ENCODE results near the gene RERG. TPM values are rescaled to one million over a fixed set of nuclear protein-coding genes. Genes with fewer than 3 reads are reported as not detected.

Gene RERG
- total and polyA plus RNA-seq, 2 donors = 20.2 to 38.4 TPM

DNA sequence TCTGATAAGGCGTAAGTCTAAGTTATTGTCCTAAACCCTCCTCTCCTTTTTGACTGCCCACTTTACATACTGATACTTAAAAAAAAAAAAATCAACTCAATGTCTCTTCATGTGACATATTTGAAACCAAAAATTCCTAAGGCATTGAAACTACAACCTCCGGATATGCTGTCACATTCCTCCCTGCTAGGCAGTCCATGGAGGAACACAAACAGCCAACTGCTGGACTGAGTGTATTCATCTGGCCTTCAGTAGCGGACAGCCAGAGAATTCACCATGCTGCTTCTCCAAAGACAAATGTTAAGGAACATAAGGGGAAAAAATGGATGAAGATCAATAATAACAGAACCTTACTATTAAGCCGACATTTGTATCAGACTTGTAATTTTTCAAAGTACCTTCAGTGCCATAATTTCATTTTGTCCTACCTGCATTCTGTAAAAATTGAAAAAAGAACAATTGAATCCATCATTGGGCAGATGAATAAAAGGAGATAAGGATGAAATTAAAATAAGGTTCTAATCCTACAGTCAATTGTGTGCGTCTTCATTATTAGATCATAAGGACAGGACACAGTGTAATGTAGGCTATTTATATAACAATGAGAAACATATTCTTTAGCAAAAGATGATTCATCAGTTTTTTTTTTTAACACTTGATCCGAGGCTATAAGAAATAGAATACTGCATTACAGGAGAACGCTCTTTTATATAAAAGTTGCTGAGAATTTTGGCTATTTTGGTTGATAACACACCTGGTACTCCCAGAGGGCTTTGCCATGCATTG is 12.2 kb downstream of the RERG start:
- no peak overlapping the region for H3K27ac ChIP-seq (ENCODE audit: low read depth)
- no peak overlapping the region for H3K4me3 ChIP-seq (ENCODE audit: low read depth, low read length)
- H3K36me3 ChIP-seq (ENCODE audit: insufficient read depth) = no peaks in the 10 kb centered on the region
- no peaks in the 10 kb centered on the region for H3K4me1 ChIP-seq (ENCODE audit: insufficient read depth)
- WGBS = 74% methylated on average over 7 of the region's 7 CpGs
- no peak for DNase-seq (ENCODE audit: extremely low spot score)

DNA sequence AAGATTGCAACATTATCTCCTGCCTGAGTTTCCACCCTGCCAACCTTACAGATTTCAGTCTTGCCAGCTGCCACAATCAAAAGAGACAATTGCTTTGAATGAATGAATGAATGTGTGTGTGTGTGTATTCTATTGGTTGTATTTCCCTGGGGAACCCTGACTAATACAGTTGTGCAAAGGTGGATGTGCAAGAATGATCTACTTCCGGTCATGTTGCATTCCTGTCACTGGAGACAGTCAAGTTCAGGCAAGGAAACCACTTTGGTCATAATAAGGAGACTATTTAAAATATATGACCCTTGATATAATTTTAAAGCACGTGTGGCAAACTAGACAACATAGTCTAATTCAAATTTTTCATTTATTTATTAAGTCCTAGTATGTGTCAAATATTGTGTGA is 13.1 kb downstream of the RERG start:
- H3K27ac ChIP-seq (ENCODE audit: low read depth) = no peak overlapping the region
- no peaks in the 10 kb centered on the region for H3K36me3 ChIP-seq (ENCODE audit: insufficient read depth)
- no peak for DNase-seq (ENCODE audit: extremely low spot score)
- H3K4me3 ChIP-seq (ENCODE audit: low read depth, low read length) = no peak overlapping the region
- no peaks in the 10 kb centered on the region for H3K4me1 ChIP-seq (ENCODE audit: insufficient read depth)
- WGBS = 83% methylated on average over 2 of the region's 2 CpGs

DNA sequence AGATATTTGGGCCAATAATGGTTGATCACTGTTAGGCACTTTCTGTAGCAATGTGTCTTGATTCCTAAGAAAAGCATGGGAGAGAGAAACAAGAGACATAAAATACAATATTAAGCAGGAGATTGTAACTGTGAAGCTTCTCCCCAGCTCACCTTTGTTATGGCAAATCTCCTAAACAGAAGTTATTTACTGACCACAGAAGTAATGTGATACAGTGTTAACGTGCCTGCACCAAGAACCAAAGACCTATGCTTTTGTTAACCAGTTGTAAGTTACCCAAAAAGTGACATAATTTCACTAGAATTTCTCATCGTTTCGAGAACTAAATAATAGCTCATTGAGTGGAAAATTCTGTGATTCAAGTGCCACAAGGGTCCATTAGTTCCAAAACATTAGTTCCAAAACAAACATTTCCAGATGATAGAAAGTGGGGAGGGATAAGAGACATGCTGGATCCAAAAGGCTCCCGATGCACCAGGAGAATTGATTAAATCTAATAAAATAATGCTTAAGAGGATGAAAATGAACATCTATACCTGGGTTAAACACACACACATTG is 14.3 kb downstream of the RERG start:
- H3K36me3 ChIP-seq (ENCODE audit: insufficient read depth) = no peaks in the 10 kb centered on the region
- WGBS = 69% methylated on average over 4 of the region's 4 CpGs
- no peak for DNase-seq (ENCODE audit: extremely low spot score)
- no peak overlapping the region for H3K4me3 ChIP-seq (ENCODE audit: low read depth, low read length)
- H3K27ac ChIP-seq (ENCODE audit: low read depth) = no peak overlapping the region
- H3K4me1 ChIP-seq (ENCODE audit: insufficient read depth) = no peaks in the 10 kb centered on the region

DNA sequence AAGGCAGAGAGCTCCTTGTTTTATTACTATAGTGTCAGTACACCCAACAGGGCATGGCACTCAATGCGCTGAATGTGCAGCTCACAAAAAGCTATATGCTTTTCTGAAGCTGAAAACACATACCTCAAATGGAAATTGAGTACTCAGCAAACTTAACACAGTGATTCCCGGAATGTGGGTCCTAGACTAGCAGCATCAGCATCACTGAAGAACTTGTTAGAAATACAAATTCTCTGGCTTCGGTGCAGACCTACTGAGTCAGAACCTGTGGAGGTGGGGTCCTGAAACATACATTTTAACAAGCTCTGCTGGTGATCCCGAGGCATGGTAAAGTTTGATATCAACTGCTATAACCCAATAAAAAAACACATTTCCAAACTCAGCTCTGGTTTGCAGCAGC is 14.9 kb downstream of the RERG start:
- H3K27ac ChIP-seq (ENCODE audit: low read depth) = no peak overlapping the region
- WGBS = 85% methylated on average over 4 of the region's 4 CpGs
- H3K4me3 ChIP-seq (ENCODE audit: low read depth, low read length) = no peak overlapping the region
- no peaks in the 10 kb centered on the region for H3K36me3 ChIP-seq (ENCODE audit: insufficient read depth)
- no peaks in the 10 kb centered on the region for H3K4me1 ChIP-seq (ENCODE audit: insufficient read depth)
- no peak for DNase-seq (ENCODE audit: extremely low spot score)

DNA sequence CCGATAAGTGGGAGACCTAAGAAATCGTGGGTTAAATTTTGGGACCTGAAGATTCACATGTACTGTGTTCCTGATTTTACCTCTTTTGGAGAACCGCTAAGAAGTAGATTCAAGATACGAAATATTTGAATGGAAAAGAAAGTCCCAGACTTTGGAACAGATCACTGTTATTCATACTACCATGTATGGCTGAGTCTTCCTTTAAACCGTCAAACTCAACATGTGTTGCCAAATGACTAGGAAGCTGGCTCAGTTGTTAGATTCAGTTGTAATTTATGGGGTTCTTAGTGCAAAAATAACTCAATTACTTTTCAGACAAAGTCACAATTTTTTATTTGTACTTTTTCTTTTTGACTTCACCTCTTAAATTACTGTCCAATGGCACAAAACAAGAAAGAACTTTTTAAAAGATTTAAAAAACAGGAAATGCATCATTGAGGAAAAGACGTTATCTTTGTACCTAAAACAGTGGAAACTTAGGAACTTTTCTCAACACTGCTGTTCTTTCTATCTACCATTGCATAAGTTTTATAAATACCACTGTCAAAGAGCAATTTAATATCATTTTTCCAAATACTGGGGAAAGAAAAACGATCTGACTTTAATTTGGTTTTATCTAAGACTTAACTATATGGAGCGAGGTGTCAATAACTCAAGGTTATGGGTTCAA is 15.7 kb downstream of the RERG start:
- Histone ChIP-seq H3K4me3 (ENCODE audit: low read depth, low read length) (no peak overlapping the region), H3K27ac (ENCODE audit: low read depth) (no peak overlapping the region), H3K4me1 (ENCODE audit: insufficient read depth) (no peaks in the 10 kb centered on the region), H3K36me3 (ENCODE audit: insufficient read depth) (no peaks in the 10 kb centered on the region)
- WGBS = 61% methylated on average over 8 of the region's 8 CpGs
- DNase-seq (ENCODE audit: extremely low spot score) = no peak

DNA sequence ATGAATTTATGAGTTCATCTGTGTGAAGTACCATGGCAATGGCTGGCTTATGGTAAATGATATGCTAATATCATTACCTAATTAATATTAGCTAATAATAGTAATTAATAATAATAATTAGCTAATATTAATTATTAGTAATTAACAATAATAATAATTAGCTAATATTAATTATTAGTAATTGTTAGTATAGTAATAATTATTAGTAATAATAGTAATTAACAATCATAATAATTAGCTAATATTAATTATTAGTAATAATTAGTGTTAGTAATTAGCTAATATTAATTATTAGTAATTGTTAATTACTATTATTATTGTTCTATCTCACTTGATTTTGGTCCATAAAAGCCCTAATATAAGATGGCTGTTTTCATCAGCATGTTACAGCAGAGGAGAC is 19.8 kb downstream of the RERG start:
- DNase-seq (ENCODE audit: extremely low spot score) = no peak
- no peak overlapping the region for H3K27ac ChIP-seq (ENCODE audit: low read depth)
- H3K4me1 ChIP-seq (ENCODE audit: insufficient read depth) = no peaks in the 10 kb centered on the region
- no peak overlapping the region for H3K4me3 ChIP-seq (ENCODE audit: low read depth, low read length)
- H3K36me3 ChIP-seq (ENCODE audit: insufficient read depth) = no peaks in the 10 kb centered on the region

DNA sequence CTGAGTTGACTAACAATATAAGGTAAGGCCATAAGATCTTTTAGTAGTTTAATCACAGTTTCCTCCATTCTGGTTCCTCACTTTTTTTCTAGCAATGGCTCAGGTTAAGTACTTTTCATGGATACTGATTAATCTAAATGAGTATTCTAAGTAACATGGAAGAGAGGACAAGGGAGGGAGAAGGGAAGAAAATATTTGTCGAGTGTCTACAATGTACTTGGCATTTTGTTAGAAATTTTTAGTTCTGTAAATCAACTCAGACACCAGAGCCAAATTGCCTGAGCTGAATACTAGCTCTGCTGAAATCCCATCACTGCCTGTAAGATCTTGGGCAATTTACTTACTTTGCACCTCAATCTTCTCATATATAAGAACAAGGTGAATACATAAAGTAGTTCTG is 20.2 kb downstream of the RERG start:
- no peak overlapping the region for H3K4me3 ChIP-seq (ENCODE audit: low read depth, low read length)
- no peak for DNase-seq (ENCODE audit: extremely low spot score)
- H3K27ac ChIP-seq (ENCODE audit: low read depth) = no peak overlapping the region
- H3K36me3 ChIP-seq (ENCODE audit: insufficient read depth) = no peaks in the 10 kb centered on the region
- WGBS = 51% methylated on average over 1 of the region's 1 CpG
- no peaks in the 10 kb centered on the region for H3K4me1 ChIP-seq (ENCODE audit: insufficient read depth)

DNA sequence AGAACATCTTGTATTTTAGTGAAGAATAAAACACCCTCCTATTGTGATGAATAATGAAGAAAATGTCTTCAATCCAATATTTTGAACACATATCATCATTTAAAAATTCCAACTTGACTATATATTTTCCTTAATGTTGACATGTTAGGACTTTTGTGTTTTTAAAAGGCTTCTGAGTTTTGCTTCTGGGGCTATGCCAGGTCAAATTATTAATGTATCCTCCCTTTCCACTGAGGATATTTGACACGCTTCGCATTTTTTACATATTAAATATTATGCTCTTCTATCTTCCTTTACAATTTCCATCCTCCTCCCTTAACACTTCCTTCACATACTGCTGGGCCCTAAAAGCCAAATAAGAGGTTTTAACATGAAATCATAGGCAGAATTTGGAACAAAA is 20.6 kb downstream of the RERG start:
- DNase-seq (ENCODE audit: extremely low spot score) = no peak
- H3K27ac ChIP-seq (ENCODE audit: low read depth) = no peak overlapping the region
- H3K36me3 ChIP-seq (ENCODE audit: insufficient read depth) = no peaks in the 10 kb centered on the region
- H3K4me3 ChIP-seq (ENCODE audit: low read depth, low read length) = no peak overlapping the region
- 74% methylated on average over 2 of the region's 2 CpGs for WGBS
- no peaks in the 10 kb centered on the region for H3K4me1 ChIP-seq (ENCODE audit: insufficient read depth)

DNA sequence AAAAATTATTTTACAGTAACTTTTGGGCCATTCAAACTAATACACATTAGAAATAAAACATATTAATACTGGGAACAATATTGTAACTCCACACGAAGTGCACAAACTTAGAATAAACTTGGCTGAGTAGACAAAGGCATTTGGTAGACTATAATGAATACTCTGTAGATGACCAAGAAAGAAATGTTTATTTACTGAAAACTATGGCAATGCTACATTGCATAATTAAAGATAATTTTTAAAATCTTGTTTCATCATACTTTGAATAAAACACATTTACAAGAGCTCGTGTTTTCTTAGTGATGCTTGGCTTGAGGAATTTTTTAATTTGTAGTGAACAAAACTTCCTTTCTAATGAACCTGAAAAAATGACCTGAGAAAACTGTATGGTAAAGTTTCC is 21.3 kb downstream of the RERG start:
- 39% methylated on average over 2 of the region's 2 CpGs for WGBS
- H3K27ac ChIP-seq (ENCODE audit: low read depth) = no peak overlapping the region
- no peaks in the 10 kb centered on the region for H3K36me3 ChIP-seq (ENCODE audit: insufficient read depth)
- H3K4me1 ChIP-seq (ENCODE audit: insufficient read depth) = no peaks in the 10 kb centered on the region
- DNase-seq (ENCODE audit: extremely low spot score) = no peak
- no peak overlapping the region for H3K4me3 ChIP-seq (ENCODE audit: low read depth, low read length)

DNA sequence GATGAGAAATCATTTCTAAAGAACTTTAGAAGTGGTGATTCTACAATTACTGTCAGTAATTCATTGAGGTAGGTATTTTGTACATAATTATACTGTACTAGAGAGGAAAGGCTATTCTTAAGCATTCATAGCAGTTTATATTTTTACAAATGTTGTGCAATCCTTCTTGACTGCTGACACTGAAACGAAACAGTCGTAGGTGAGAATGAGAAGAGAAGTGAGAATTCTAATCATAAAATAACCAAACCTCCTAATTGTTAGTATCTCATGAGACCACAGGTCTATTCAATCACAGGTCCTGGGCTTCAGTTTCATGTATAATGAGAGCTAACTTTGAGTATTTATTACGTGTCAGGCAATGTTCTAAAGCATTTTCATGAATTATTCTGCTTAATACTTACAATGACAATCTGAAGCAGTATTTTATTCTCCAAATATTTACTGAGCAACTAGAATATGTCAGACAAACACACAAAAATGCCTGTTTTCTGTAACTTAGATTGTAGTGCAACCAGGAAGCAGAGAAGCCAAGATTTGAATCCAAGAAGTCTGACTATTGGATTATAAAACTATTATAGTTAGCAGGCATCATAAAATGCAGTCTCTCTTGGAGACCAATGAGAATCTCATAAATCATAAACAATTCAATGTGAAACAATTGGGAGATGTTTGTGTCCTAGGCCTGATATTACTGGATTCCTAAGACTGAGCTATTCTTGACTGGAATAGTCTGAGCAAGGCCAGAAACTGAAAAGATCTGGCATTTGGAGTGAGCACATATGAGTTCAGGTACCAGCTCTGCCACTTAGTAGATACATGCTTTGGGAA is 24.3 kb downstream of the RERG start:
- Histone ChIP-seq H3K4me3 (ENCODE audit: low read depth, low read length) (no peak overlapping the region), H3K36me3 (ENCODE audit: insufficient read depth) (no peaks in the 10 kb centered on the region), H3K27ac (ENCODE audit: low read depth) (no peak overlapping the region), H3K4me1 (ENCODE audit: insufficient read depth) (no peaks in the 10 kb centered on the region)
- WGBS = 47% methylated on average over 3 of the region's 3 CpGs
- no peak for DNase-seq (ENCODE audit: extremely low spot score)

DNA sequence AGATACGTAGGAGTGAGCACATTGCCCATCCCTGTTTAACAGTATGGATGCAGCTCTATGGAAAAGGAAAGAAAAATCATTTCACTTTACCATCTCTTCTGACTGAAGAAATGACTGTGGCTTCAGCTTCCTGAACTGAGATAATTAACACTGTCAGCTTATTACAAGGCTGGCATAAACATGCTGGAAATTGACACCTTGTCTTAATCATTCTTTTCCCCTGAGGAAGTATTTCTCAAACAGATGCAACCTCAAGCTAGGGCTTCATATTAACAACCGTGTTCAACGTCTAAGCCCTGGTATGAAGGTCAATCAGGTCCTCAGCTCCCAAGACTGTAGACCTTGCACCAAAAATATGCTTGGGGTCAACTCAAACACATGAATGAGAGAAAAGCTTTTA is 25.0 kb downstream of the RERG start:
- Histone ChIP-seq H3K36me3 (ENCODE audit: insufficient read depth) (no peaks in the 10 kb centered on the region), H3K27ac (ENCODE audit: low read depth) (no peak overlapping the region), H3K4me3 (ENCODE audit: low read depth, low read length) (no peak overlapping the region), H3K4me1 (ENCODE audit: insufficient read depth) (no peaks in the 10 kb centered on the region)
- 69% methylated on average over 3 of the region's 3 CpGs for WGBS
- DNase-seq (ENCODE audit: extremely low spot score) = no peak

DNA sequence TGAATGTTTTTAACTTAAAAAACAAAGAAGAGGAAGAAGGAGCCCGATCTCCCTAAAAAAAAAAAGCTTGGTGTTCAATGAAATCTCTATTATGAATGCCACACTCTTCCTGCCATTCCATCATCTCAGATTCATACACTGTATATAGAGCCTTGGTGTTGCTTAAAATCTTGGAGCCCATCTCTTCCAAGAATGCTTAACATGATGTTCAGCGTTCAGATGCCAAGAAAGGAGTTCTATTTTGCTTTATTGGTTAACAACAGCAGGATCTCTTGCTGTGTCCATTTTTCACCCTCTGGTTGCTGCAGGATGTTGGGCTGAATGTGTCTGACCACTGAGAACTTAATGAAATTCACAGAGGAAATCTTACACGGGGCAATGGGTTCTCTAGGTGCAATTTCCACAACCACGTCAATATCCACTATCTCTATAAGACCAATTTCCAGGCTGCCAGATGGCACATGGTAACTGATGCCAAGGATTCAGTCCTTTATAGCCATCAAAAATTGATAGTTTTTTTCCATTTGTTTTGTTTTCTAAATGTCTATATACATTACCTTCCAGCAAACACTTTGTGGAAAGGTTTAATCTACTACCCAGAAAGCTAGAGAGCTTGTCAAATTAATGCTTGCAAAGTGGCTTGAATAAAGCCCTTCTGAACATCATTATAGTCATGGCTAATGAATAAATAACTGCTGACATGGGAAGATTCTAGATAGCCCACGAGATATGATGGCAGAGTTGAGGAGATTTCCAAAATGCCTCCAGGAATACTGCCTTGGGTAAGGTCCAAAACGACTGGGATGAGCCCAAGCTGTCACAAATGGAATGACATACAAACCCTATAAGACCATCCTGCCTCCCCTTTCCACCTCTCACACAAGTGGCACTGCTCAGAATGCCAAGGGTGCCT is 26.5 kb downstream of the RERG start:
- Histone ChIP-seq H3K4me3 (ENCODE audit: low read depth, low read length) (no peak overlapping the region), H3K4me1 (ENCODE audit: insufficient read depth) (no peaks in the 10 kb centered on the region), H3K36me3 (ENCODE audit: insufficient read depth) (no peaks in the 10 kb centered on the region), H3K27ac (ENCODE audit: low read depth) (no peak overlapping the region)
- no peak for DNase-seq (ENCODE audit: extremely low spot score)
- WGBS = 44% methylated on average over 6 of the region's 6 CpGs

DNA sequence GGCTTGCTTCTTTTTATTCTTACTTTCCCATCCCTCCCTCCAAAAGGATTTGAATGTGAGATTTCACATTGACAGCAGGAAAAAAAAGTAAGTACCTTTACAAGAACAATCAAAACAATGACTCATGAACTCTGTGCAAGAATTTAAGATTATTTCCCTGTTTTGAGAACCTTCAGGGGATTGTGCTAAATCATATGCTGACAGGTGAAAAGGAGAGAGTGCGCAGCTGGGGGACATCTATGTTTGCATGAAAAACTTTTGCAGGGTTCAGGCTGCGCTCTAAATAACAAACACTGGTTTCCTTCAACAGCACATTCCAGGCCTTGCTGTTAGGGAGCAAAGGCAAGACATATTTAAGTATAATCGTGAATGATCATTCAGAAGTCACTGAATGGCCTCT is 27.3 kb downstream of the RERG start:
- Histone ChIP-seq H3K27ac (ENCODE audit: low read depth) (no peak overlapping the region), H3K36me3 (ENCODE audit: insufficient read depth) (no peaks in the 10 kb centered on the region), H3K4me3 (ENCODE audit: low read depth, low read length) (no peak overlapping the region), H3K4me1 (ENCODE audit: insufficient read depth) (no peaks in the 10 kb centered on the region)
- 34% methylated on average over 3 of the region's 3 CpGs for WGBS
- no peak for DNase-seq (ENCODE audit: extremely low spot score)
